Progenitor cell of endocrine pancreas (in vitro differentiated cells): ENCODE results near the gene ECHDC3. TPM values are rescaled to one million over a fixed set of nuclear protein-coding genes. Genes with fewer than 3 reads are reported as not detected.

Experiments
- DNase-seq: peaks from one replicate; pipeline ENCODE4 v3.0.0; 2021; ENCODE audit warnings: low spot score; ENCODE audit not compliant: unreplicated experiment
- H3K27ac Mint-ChIP-seq: 2 replicates; pipeline ENCODE4 v1.8.0; 2021; ENCODE audit warnings: mild to moderate bottlenecking, moderate library complexity, mixed read lengths
- H3K27me3 Mint-ChIP-seq: 2 replicates; pipeline ENCODE4 v1.8.0; 2021; ENCODE audit warnings: mixed read lengths
- H3K36me3 Mint-ChIP-seq: 2 replicates; pipeline ENCODE4 v1.8.0; 2022; ENCODE audit warnings: mixed read lengths; ENCODE audit not compliant: insufficient read depth
- H3K4me1 Mint-ChIP-seq: 2 replicates; pipeline ENCODE4 v1.8.0; 2021; ENCODE audit warnings: low read depth, mixed read lengths
- H3K4me3 Mint-ChIP-seq: 2 replicates; pipeline ENCODE4 v1.8.0; 2021; ENCODE audit warnings: low read depth, mild to moderate bottlenecking, moderate library complexity, mixed read lengths
- H3K9me3 Mint-ChIP-seq: 2 replicates; pipeline ENCODE4 v1.8.0; 2021; ENCODE audit warnings: low read depth, mixed read lengths
- CTCF ChIP-seq: fragments of 200-600 bp; sonication (generic); IDR thresholded peaks from one replicate; pipeline ENCODE4 v1.5.0; 2021; ENCODE audit warnings: antibody characterized with exemption, mild to moderate bottlenecking; ENCODE audit not compliant: unreplicated experiment
- total RNA-seq: library from RNA; stranded (reverse); gene quantifications from 2 replicates; pipeline ENCODE4 v1.2.1, GENCODE V29; 2021

The ECHDC3 gene
- total RNA-seq, 1 donor from 2014 or later = 2.3 TPM

- Mint-ChIP-seq H3K9me3 (no peaks in the 10 kb centered on the region), H3K4me1 (peaks cover 7% of the 10 kb centered on the region)
- no peak for TF ChIP-seq CTCF
Measured at GRCh38 chr10:11755512-11756263, 13.5 kb downstream of the ECHDC3 start.

DNA sequence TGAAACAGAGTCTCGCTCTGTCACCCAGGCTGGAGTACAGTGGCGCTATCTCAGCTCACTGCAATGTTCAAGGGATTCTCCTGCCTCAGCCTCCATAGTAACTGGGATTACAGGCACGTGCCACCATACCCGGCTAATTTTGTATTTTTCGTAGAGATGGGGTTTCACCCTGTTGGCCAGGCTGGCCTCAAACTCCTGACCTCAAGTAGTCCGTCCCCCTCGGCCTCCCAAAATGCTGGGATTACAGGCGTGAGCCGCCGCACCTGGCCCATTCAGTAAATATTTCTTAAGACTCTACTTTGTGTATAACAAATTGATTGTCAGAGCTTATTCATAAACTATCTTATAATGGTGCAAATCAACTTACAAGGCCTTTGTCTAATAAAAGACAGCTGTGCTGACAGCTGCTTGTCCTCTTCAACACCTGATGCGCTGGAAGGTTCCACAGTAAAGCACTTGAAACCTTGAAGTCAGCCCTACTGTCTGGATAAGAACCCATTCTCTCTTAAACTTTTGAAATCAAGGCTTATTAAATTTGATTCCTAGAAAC, 14.7 kb downstream of the ECHDC3 start:
- no peak for TF ChIP-seq CTCF
- H3K36me3 Mint-ChIP-seq = no peaks in the 10 kb centered on the region

More at GRCh38 chr10:11755512-11756263, 13.5 kb downstream of the ECHDC3 start:
- H3K36me3 Mint-ChIP-seq = no peaks in the 10 kb centered on the region
- DNase-seq = no peak
- H3K27me3 Mint-ChIP-seq = peaks cover 4% of the 10 kb centered on the region
- no peak overlapping the region for H3K27ac Mint-ChIP-seq
- no peak overlapping the region for H3K4me3 Mint-ChIP-seq

DNA sequence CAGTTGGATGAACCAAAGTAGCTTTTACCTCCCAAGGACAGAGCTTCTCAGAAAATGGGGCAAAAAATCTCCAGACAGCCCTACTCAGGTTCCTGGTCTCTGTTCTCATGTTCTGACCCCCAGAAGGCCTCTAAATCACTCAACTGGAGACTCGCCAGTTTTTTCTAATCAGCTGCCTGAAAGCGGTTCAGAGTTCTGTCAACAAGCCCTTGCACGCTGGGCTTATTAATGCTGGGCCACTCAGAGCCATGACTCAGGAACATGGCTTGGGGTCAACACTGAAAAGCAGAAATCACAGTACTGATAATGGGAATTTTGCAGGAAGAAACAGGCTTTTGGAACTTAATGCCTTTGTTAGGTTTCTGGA, 15.3 kb downstream of the ECHDC3 start:
- Mint-ChIP-seq H3K36me3 (no peaks in the 10 kb centered on the region), H3K4me3 (no peak overlapping the region), H3K27me3 (peaks cover 4% of the 10 kb centered on the region), H3K27ac (peak overlapping the region; percentile 89), H3K9me3 (no peaks in the 10 kb centered on the region), H3K4me1 (peaks cover 7% of the 10 kb centered on the region)
- no peak for DNase-seq
- TF ChIP-seq CTCF = no peak

More for the DNA sequence above, 14.7 kb downstream of the ECHDC3 start:
- Mint-ChIP-seq H3K4me3 (no peak overlapping the region), H3K27ac (no peak overlapping the region), H3K4me1 (peaks cover 7% of the 10 kb centered on the region), H3K27me3 (peaks cover 4% of the 10 kb centered on the region), H3K9me3 (no peaks in the 10 kb centered on the region)
- DNase-seq = no peak

- Mint-ChIP-seq H3K27me3 (peaks cover 4% of the 10 kb centered on the region), H3K4me1 (peaks cover 7% of the 10 kb centered on the region), H3K4me3 (no peak overlapping the region), H3K36me3 (no peaks in the 10 kb centered on the region), H3K27ac (peak overlapping the region; percentile 89), H3K9me3 (no peaks in the 10 kb centered on the region)
- peak; percentile 86 for DNase-seq
- peak; percentile 97 for TF ChIP-seq CTCF
Measured at GRCh38 chr10:11757821-11758463, 15.8 kb downstream of the ECHDC3 start.

DNA sequence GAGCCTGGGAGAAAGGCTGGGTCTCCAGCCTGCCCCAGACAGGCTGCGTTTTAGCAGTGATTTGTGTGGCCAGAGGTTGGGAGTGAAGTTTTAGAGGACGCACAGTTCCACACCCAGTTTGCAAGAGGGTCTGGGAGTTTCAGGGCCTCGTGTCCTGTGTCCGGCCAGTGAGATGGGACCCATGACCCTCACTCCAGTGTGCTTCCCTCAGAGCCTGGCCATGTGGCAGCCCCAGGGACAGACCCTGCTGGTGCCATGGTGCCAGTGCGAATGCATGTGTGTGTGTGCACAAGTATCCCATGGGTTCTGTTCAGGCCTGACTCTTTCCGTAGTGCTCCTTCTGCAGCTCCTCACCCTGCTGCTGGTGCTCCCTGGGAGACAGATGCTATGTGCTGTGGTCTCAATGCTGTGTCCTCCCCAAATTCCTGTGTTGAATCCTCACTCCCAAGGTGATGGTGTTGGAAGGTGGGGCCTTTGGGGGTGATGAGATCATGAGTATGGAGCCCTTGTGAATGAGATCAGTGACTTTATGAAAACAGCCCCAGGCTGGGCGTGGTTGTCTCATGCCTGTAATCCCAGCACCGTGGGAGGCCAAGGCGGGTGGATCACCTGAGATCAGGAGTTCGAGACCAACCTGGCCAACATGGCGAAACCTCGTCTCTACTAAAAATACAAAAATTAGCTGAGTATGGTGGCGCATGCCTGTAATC, 16.5 kb downstream of the ECHDC3 start:
- no peak overlapping the region for H3K27ac Mint-ChIP-seq

More for the DNA sequence above, 16.5 kb downstream of the ECHDC3 start:
- no peak for TF ChIP-seq CTCF
- no peak for DNase-seq
- Mint-ChIP-seq H3K9me3 (no peaks in the 10 kb centered on the region), H3K27me3 (peaks cover 4% of the 10 kb centered on the region), H3K36me3 (no peaks in the 10 kb centered on the region), H3K4me1 (peaks cover 7% of the 10 kb centered on the region), H3K4me3 (no peak overlapping the region)
